WI38 (cell line): ENCODE measurements around the gene CACNA1G.

Source experiments
- H3K4me3 ChIP-seq: 2 replicates; pipeline ENCODE4 v1.5.1; 2011; ENCODE audit warnings: low read depth, mild to moderate bottlenecking, control low read depth, low read length
- TF ChIP-seq, protein P1 (sequence below): IDR thresholded peaks from 2 replicates; pipeline ENCODE4 v1.5.1; 2012; ENCODE audit warnings: low read depth, mild to moderate bottlenecking, control low read depth, low read length

Gene CACNA1G

DNA sequence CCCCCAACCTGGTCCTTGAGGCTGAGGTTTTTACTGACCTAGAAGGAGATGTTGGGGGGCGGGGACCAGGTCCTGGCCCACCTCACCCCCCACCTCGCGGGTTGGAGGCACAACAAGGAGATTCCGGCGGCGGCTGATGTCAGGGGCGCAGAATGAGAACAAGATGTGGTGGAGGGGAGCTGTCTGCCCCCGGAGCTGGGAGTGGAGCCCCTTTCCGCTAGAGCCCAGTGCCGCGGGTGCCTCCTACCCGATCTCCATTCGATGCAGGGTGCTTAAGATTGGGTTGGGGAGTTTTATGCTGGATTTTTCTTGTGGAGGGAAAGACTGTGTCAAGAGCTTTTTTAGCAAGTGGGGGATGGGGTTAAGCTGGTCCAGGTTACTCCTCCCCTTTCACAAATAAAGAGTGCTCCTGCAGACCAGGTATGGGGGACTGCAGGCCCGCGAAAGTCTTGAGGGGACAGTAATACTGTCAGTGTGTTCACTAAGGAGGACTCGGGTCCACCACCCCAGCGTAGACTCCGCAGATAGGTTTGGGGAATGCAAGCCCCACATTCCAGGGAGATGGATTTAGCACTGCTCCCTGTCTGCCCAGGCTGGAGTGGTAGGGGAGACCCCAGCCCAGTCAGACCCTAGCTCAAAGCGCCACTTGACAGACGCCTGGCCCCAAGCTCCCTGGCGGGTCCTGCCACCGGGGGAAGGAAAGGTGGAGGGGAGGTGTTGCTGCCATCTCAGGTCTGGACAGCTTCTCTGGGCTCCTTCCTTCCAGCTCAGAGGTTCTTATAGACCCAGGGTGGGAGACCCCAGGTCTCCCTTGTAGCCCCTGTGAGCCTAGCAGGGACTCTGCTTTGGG, 2.0 kb downstream of the CACNA1G start:
- no peak overlapping the region for H3K4me3 ChIP-seq
- TF ChIP-seq, protein P1, sequence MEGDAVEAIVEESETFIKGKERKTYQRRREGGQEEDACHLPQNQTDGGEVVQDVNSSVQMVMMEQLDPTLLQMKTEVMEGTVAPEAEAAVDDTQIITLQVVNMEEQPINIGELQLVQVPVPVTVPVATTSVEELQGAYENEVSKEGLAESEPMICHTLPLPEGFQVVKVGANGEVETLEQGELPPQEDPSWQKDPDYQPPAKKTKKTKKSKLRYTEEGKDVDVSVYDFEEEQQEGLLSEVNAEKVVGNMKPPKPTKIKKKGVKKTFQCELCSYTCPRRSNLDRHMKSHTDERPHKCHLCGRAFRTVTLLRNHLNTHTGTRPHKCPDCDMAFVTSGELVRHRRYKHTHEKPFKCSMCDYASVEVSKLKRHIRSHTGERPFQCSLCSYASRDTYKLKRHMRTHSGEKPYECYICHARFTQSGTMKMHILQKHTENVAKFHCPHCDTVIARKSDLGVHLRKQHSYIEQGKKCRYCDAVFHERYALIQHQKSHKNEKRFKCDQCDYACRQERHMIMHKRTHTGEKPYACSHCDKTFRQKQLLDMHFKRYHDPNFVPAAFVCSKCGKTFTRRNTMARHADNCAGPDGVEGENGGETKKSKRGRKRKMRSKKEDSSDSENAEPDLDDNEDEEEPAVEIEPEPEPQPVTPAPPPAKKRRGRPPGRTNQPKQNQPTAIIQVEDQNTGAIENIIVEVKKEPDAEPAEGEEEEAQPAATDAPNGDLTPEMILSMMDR, result no peak

- TF ChIP-seq, protein P1, result no peak
- no peak overlapping the region for H3K4me3 ChIP-seq
These were observed 2.6 kb downstream of the CACNA1G start for GRCh38 chr17:50563092-50563511.

DNA sequence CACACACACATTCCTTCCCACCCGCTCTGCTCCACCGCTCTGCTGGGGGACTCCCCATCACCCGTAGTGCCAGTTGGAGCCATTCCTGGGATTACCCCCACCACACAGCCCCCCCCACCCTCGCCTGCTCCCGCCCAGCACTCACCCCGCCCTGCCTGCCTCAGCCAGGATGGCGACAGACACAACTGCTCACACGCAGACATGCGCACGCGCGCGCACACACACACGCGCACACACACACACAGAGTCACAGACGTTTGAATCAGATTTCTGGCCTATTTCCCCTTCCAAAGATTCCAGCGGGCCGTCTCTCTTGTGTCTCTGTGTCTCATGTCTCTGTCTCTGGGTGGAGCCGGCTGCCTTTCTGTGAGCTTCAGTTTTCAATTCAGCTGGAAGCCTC, 4.4 kb downstream of the CACNA1G start:
- H3K4me3 ChIP-seq, result no peak overlapping the region
- TF ChIP-seq, protein P1, result no peak

DNA sequence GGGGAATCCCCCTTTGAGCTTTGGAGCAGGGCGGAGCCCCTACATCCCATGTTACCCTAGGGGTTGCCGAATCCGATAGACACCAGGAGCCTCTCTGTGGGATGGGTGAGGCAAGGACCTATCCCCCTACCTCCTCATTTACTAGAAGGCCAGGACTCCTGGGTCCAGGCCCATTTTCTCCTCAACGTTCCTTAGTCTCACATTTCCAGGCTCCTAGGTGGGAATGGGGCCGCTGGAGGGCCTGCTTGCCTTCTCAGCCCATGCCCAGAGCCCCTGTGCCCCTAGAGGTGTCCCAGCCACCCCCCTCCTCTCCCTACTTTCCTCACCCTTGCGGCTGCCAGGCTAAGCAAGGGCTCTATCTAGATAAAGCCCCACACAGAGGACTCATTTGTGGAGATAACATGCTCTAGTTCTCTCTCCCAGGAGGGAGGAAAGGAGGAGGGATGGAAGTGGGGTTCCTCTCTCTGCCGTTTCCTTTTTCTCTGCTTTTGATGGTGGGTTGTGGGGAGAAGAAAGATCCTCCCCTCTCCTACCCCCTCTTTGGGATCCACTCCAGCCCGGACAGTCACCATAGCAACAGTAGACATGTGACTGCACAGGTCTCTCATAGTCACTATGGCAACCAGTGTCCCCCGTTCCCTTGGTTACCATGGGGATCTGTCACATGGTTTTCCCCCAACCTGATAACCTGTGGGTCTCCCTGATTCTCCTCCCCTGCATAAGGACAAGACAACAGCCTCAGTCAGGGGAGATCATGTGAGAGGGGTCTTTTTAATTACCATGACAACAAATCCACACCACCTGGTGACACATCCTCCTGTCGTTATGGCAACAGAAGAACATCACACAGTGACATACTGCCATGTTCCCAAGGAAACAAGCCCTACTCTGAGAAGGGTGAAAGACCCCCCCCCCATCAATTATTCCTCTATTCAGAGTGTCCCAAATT, 5.2 kb downstream of the CACNA1G start:
- no peak overlapping the region for H3K4me3 ChIP-seq
- TF ChIP-seq, protein P1, result no peak

- no peak overlapping the region for H3K4me3 ChIP-seq
- TF ChIP-seq, protein P1, result no peak
These were observed 6.4 kb downstream of the CACNA1G start for GRCh38 chr17:50566886-50567285.

GRCh38 chr17:50568659-50569058, 8.1 kb downstream of the CACNA1G start:
- TF ChIP-seq, protein P1, result no peak
- H3K4me3 ChIP-seq, result no peak overlapping the region

- H3K4me3 ChIP-seq, result no peak overlapping the region
- TF ChIP-seq, protein P1, result no peak
These were observed 9.1 kb downstream of the CACNA1G start for GRCh38 chr17:50569592-50569991.
